ENCODE data around the gene CEP128.

Gene CEP128

DNA sequence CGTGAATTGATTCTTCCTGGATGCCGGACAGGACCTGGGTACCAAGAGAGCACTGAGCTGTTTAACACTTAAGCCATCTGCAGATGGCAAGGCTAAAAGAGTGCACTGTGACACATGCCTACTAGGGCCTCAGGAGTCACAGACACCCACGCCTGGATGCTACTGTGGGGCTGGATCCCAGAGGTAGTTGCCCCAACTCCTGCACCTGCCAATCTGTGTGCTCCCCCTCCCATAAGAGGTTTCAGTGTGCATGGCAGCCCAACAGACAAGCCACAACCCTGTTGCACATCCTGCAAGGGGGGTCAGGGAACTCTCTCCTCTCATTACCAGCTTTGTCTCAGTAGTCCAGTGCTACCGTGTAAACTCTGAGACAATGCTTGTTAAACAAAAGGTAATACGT lies 169.0 kb downstream of the CEP128 start:
- no peak for DNase-seq (ENCODE audit: low read depth, low spot score)

DNA sequence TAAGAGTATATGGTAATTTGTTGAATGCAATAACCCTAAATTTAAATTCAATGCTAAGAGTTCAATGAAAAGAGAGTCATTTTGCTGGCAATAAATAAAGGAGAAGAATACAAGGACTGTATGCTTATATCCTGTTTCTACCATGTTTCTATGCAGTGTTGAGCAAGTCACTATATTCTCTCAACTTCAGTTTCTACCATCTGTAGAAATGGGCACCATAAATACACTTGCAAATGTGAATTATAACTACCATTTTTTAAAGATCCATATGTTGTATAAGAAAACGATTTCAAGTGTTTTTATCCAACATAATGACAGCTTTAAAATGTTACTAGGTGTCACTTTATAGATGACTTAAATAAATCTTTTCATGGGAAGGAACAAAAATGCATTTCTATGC lies 170.3 kb downstream of the CEP128 start:
- DNase-seq (ENCODE audit: low read depth, low spot score) = no peak

DNA sequence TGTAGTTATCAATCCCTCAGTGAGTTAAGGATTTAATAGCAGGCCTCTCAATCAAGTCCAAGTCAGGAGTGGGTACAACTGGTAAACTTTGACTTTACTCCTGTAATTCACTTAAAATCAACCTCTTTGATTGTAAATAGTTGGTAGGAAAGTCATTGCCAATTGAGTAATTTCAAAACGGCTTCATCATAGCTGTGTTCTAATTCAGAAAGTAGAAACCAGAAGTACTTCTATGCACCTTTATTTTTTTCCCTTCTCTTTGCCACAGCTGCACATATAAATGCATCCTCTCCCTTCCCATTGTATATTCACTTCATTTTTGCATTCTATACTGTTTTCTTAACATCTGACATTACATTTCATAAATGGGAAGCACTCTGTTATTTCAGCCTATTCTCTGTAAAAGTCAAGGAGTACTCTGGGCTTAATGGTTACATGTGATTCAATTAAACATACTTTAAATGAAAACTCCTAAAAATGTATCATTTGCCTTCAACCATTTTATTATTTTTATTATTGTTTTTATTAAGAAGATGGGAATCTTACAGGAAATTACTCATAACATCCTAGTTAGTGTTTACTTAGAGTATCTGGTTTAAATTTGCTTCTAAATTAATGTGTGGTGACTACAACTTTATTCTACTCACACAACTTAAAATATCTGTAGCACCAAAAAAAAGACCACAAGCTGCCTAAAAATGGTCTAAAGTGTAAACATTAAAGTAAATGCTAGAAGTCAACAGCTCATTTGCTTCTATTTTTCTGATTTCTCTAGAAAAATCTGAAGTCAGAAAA lies 171.2 kb downstream of the CEP128 start:
- no peak for DNase-seq (ENCODE audit: low read depth, low spot score)

DNA sequence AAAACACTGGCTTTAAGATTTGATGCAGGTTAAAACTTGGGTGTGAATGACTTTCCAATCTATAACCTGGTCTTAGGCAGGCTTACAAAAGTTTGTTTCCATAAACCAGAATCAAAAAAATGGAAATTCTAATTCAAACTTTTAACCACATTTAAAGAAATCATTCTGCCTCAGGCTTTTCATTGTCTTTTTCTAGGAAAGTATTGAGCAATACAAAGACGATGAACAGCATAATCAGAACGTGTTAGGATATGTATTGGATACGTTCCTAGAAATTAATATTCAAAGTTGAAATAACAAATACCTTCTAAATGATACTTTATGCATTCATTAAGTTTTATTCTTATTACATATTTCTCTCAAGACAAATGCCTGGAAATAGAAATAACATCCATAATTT lies 172.9 kb downstream of the CEP128 start:
- no peak for DNase-seq (ENCODE audit: low read depth, low spot score)

DNA sequence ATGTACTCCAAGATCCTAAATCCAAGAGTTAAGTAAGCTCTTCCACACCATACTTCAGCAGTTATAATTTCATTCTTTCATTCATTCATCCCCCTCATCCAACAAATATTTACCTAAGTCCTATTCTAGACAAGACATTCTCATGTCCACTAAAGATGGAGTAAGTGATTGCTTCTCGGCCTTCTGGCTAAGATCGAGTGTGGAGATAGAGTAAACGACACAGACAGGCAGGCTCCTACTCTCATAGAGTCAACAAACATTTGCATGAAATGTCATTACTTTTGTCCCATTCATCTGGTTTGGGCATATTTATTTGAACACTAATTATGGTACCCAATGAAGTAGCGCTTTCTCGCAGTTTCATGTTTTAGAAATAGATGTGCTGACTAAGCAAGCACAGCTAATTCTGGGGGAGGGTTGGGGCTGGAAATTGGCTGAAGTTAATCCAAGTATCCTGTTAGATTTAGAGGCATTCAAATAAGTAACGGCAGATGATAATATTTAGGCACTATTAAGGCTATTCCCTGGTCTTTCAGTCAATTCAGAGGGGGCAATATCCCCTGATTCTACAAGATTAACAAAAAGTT lies 176.5 kb downstream of the CEP128 start:
- DNase-seq (ENCODE audit: low read depth, low spot score) = no peak

DNA sequence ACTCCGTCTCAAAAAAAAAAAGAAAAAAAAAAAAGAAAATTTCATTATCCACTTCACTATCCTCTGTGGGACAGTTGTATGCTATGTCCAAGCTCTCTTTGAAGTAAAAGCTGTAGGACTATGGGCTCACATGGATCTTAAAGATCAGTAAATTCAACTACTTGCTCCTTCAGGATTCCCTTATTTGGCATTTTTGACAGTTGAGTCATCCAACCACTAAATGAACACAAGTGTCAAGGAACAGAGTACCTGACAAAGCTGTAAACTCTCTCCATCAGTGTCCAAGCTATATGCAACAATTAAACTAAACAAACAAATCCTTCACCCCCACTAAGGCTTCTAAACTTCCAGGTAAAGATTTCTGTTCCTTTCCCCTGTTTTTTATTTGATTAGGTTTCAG lies 177.0 kb downstream of the CEP128 start:
- DNase-seq (ENCODE audit: low read depth, low spot score) = no peak

DNA sequence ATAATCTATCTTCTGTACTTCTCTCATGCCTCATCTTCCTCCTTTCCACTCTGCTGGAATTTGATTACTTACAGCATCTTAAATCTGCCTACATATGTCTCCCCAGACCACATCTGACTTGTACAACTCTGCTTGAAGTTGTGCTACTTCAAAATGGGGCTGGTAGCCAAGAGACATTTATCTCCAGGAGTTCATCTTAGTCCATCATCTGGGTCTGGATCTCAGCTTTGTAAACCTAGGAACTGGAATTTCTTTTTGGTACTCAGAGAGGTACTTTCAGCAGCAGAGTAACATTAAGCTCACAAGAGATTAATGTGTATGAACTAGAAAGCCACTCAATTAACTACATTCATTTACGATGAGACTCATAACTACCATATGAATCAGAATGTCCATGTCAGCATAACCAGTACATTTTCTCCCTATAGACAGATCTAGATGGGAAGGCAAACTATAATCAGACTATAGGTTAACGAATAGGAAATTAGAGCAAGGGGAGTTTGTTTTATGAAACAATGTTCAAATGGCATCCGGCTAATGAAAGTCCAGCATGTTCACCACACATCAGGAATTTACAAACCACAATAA lies 178.8 kb downstream of the CEP128 start:
- DNase-seq (ENCODE audit: low read depth, low spot score) = no peak

DNA sequence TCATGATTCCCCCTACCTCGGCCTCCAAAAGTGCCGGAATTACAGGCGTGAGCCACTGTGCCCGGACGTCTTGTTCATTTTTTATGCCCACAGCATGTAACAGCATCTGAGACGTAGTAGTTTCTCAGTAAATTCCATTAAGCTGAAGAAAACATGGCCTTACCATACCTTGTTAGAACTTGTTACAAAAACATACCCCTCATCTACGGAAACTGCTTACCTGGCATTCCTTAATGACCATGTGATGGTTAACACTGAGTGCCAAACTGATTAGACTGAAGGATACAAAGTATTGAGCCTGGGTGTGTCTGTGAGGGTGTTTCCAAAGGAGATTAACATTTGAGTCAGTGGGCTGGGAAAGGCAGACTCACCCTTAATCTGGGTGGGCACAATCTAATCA lies 186.8 kb downstream of the CEP128 start:
- DNase-seq (ENCODE audit: low read depth, low spot score) = no peak

DNA sequence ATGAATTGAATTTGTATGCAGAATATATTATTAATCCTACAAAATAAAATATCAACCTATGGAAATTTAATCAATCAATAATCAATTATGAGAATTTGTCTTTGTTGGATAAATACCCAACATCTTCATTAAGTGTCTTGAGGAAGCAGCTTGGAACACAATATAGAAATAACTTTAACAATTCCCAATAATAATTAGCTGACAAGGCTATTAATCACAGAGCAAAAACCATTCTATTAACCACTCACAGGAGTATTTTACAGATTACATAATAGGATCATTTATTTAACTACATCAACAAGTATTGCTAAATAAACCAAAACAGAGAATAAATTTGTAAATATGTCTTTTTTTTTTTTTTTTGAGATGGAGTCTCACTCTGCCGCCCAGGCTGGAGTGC lies 190.3 kb downstream of the CEP128 start:
- DNase-seq (ENCODE audit: low read depth, low spot score) = no peak

DNA sequence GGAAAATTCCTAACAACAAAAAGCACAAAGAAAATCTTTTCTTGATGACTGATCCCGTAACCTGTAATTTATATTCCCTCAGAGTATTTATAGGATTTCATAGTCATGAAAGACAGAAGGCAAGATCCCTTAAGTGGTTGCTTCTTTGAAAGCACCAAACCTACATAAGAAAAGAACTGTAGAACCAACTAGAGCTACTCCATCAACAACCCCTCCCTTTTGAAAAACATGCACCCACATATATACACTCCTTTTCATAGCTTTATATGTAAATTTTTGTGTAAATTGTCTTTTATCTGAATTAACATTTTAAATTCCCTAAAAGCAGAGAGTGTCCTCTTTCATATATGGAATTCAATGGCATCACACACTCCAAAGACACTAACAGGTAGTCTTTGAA lies 215.3 kb downstream of the CEP128 start:
- no peak for DNase-seq (ENCODE audit: low read depth, low spot score)

DNA sequence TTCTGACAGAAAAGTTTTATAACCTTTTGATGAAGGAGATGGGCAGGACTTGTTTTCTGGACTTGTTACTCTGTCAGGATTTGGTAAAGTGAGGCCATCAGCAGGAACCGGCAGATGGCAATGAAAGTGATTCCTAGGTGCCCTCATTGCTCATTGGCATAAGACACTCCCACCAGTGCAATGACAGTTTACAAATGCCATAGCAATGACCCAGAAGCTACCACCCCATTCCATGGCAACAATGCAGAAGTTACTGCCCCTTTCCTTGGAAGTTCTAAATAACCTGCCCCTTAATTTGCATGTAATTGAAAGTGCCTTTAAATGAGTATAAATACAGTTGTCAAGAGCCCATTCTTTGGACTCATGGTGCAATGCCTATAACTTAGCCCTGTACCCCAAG lies 222.6 kb downstream of the CEP128 start:
- DNase-seq (ENCODE audit: low read depth, low spot score) = no peak

DNA sequence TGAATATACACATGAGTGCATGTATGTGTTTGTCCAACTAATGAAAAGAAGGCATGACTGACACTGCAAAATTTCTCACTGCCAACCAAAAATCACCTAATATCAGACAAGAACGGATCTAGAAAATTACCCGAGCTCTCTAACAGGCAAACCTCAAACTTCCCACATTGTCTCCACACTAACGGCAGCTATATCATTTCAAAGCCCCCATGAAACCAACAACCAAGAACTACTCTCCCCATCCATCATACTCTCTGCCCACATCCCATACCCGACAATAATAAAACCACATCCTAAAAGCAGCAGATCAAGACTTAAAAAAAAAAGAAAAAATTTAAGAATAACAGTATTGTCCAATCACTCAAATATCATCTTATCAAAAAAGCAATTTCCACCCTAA lies 227.1 kb downstream of the CEP128 start:
- DNase-seq (ENCODE audit: low read depth, low spot score) = no peak

DNA sequence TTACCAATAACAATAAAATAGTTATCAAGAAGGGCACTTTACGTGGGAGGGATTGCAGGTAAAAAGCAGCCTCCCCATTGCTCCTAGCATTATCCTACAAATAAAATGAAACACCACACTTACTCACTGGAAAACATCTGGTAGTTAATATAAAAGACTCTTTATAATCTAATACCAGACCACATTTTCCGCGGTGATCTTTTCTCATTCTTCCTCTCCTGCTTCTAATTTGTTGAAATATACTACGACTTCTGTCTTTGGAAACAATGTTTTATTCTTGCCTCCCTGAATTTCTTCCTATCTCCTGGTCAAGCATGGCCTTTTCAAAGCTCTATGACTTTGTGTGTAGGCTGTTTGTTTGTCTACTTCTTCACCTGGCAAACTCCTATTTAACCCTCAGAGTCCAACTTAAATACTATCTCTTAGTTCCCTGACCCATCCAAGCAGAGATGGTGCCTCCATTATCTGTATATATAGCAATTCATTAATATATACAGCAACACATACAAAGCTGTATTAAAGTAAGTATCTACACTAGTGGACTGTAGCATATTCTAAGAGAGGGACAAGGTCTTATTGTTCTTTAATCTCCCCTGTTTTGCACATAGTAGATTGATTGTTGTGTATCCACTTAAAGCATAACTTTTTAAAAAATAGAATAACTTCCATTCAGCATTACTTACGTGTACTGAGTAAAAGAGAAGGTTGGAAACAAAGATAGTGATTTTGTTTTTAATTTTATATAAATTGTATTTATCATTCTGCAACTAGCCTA lies 228.3 kb downstream of the CEP128 start:
- no peak for DNase-seq (ENCODE audit: low read depth, low spot score)

DNA sequence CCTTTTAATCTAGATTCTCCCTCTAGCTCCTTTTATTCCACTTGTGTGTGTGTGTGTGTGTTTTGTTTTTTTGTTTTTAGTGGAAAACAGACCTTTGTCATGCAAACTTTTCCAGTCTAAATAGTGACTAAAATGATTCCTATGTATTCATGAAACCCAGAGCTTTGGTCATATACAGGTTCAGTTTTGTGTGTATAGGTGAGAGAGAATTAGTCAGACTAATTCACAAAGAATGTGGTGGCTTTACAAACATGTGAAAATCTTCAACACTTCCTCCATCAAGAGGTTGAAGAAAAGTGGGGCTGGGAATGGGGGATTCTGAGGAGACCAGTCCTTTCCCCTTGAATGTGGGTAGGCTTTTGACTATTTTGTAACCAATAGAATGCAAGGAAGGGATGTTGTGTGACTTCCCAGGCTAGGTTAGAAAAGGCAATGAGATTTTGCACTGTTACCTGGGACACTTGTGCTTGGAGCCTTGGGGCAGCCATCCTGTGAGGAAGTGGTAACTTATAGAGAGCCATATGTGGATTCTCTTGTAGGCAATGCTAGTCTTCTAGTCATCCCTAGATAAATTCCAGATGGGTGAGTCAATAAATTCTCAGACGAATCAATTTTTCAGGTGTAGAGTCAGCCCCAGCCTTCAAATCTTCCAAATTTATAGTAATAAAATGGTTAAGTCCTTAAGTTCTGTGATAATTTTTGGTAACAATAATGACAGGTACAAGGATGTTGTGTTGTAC lies 236.1 kb downstream of the CEP128 start:
- no peak for DNase-seq (ENCODE audit: low read depth, low spot score)

DNA sequence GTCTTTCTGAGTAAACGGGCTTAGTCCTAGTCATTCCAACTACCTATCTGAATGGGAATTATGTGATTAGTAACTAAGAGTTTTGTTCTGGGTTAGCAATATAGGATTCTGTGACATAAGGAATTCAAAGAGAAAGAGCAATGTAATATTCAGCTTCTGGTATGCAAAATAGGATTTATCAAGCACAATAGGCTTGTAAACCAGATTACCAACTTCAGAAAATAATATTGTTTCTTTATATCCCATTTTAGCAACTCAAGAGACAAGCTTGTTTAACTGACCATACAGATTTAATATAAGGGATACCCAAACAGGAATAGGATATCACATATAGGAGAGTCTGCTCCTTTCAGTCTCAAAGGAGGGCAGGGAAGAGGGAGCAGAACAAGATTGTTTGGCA lies 240.9 kb downstream of the CEP128 start:
- DNase-seq (ENCODE audit: low read depth, low spot score) = no peak

DNA sequence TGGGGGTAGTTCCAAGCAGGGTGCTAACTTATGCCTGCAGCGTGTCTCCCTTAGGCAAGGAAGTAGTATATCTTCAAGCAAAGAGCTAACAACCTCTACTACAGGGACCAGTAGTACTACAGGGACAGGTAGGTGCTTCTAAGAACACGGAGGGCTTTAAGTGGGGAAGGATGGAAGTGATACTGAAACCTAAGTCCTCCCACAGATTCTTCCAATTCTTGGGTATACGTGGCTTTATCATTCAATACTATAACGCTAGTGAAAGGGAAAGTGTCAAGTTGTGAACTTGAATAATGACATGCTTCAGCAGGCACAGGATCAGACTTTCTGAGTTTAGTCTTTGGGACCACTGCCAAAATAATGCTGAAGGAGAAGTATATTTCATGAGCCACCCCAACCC lies 241.7 kb downstream of the CEP128 start:
- no peak for DNase-seq (ENCODE audit: low read depth, low spot score)

DNA sequence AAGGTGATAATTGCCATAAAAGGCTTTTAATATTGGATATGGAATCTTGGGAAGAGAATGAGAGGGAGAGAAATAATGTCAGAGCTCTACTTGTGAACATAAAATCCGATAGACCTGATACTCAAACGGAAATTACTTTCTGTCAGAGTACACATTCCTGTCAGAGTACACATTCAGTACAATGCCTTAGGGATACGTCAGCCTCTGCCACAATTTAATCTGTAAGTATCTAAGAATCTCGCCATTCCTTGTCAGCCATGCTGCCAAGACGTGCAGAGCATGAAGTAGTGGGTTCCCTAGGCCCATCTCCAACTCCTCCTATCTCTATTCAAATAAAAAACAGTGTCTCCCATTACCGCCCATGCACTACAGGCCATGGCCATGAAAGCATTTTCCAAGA lies 242.6 kb downstream of the CEP128 start:
- no peak for DNase-seq (ENCODE audit: low read depth, low spot score)

DNA sequence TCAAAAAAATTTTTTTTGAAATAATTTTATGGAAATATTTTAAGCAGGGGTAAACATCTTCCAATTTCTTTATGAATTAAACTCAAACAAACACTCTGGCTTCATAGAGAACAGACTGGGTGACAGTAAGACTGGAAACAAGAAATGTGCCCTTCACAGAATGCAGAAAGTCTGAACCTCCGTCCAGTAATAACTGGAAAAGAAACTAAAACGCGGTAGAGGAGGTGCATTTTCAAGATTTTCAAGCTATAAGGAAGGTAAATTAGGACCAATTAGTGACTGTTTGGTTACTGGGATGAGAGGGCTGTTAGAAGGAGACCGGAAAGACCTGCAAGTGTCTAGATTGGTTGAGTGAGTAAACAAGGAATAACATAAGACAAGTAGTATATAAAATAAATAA lies 245.7 kb downstream of the CEP128 start:
- DNase-seq (ENCODE audit: low read depth, low spot score) = no peak

DNA sequence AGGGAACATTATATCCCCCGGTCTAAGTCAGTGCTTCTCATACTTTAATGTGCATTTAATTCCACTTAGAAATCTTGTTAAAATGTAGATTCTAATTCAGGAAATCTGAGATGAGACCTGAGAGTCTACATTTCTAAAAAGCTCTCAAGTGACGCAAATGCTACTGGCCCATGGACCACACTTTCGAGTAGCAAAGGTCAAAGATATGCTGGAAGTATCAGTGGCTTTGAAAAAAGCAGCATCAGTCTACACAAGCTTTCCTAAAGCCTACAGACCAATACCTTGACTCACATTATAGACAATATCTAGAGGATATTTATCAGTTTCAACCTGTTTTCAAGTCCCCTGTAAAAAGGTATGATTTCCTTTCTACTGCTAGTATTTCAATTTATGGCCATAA lies 248.6 kb downstream of the CEP128 start:
- DNase-seq (ENCODE audit: low read depth, low spot score) = no peak

DNA sequence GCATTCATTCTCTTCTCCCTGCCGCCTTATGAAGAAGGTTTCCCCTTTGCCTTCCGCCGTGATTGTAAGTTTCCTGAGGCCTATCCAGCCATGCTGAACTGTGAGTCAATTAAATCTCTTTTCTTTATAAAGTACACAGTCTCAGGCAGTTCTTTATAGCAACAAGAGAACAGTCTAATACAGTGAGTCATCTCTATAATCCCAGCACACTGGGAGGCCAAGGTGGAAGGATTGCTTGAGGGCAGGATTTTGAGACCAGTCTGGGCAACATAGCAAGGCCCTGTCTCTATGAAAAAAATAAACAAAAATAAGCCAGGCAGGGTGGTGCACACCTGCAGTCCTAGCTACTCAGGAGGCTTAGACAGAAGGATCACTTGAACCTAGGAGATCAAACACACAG lies 259.9 kb downstream of the CEP128 start:
- no peak for DNase-seq (ENCODE audit: low read depth, low spot score)

DNA sequence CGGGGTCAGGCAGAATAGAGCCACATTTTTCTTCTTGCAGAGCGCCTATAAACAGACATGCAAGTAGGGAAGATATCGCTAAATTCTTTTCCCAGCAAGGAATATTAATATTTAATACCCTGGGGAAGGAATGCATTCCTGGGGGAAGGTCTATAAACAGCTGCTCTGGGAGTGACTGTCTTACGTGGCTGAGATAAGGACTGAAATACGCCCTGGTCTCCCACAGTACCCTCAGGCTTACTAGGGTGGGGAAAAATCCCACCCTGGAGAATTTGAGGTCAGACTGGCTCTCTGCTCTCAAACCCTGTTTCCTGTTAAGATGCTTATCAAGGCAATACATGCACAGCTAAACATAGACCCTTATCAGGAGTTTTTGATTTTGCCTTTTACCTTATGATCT lies 262.3 kb downstream of the CEP128 start:
- DNase-seq (ENCODE audit: low read depth, low spot score) = no peak

DNA sequence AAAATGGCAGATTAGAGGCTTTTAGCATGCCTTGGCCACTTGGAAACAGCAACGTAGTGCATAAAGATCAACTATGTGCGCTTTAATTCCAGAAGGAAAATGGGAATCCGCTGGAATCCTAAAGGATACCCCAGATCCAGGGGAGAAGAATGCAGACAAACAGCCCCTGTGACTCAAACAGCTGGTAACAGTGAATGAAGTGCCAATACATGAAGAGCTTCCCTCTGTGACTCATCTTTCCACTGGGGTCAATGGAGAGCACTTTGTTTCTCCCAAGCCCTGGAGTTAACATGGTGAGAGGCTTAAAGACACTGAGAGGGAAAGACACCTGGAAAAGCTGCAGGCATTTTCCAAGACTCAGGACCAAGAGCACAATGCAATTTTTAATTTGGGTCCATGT lies 263.1 kb downstream of the CEP128 start:
- no peak for DNase-seq (ENCODE audit: low read depth, low spot score)
